ENCODE measurements around the gene PCDH18.
A peak's percentile ranks its signal among the peaks of the same experiment; 100 is the strongest.

DNA sequence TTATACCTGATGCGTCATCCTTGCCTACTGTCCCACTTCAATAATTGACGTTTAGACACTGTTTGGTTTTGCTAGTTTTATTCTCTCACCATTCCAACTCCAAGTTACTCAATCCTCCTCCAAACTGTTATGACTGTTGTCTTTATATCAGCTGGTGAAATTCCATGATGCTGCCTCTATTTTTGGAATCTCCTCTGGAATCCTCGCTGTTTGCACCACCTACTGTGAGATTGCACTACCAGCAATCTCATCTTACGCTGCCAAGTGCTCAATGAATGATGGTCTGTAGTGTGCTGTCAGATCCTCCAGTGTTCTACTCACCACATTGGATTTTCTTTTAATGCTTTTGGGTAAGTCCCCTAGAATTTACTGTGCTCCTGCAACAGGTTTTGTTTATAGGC is 13.2 kb upstream of the PCDH18 start:
- TF ChIP-seq RAD21 (IDR thresholded peaks at IDR 0.05; ENCODE audit: low read depth) (no peak), TAF1 (IDR thresholded peaks at IDR 0.05; ENCODE audit: low read depth) (no peak), CREB1 (IDR thresholded peaks at IDR 0.05; ENCODE audit: low read depth) (no peak), CEBPB (IDR thresholded peaks at IDR 0.05) (0 out of 2 replicates have a peak, but pooled peaks have one; percentile 1), EP300 (IDR thresholded peaks at IDR 0.05; ENCODE audit: borderline replicate concordance) (no peak), EGR1 (IDR thresholded peaks at IDR 0.05) (no peak), YY1 (IDR thresholded peaks at IDR 0.05; ENCODE audit: low read depth) (no peak)
- TF ChIP-seq, protein P1, sequence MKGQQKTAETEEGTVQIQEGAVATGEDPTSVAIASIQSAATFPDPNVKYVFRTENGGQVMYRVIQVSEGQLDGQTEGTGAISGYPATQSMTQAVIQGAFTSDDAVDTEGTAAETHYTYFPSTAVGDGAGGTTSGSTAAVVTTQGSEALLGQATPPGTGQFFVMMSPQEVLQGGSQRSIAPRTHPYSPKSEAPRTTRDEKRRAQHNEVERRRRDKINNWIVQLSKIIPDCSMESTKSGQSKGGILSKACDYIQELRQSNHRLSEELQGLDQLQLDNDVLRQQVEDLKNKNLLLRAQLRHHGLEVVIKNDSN (IDR thresholded peaks at IDR 0.05), result no peak
